Measurements from ENCODE around the gene DEPDC5.
A peak's percentile ranks its signal among the peaks of the same experiment; 100 is the strongest.

Gene DEPDC5

GRCh38 chr22:31942091-31942490, 188.3 kb downstream of the DEPDC5 start:
- H3K27ac ChIP-seq (ENCODE audit: low read depth, low read length) = no peak overlapping the region
- H3K36me3 ChIP-seq (ENCODE audit: insufficient read depth, low read length) = peaks cover 12% of the 10 kb centered on the region
- 94% methylated on average over 5 of the region's 5 CpGs for WGBS
- H3K9ac ChIP-seq (ENCODE audit: low read depth, low read length) = no peak overlapping the region
- peaks cover 19% of the 10 kb centered on the region for H3K4me1 ChIP-seq (ENCODE audit: insufficient read depth, low read length)
- no peaks in the 10 kb centered on the region for H3K9me3 ChIP-seq (ENCODE audit: insufficient read depth, low read depth, low read length)
- H3K27me3 ChIP-seq (ENCODE audit: insufficient read depth, low read length) = no peaks in the 10 kb centered on the region
- H3K4me3 ChIP-seq (ENCODE audit: low read length) = no peak overlapping the region

- Histone ChIP-seq H3K4me3 (ENCODE audit: low read length) (peak overlapping the region; percentile 99), H3K27me3 (ENCODE audit: insufficient read depth, low read length) (no peaks in the 10 kb centered on the region), H3K9ac (ENCODE audit: low read depth, low read length) (peak overlapping the region; percentile 89), H3K4me1 (ENCODE audit: insufficient read depth, low read length) (peaks cover 20% of the 10 kb centered on the region), H3K27ac (ENCODE audit: low read depth, low read length) (peak overlapping the region; percentile 92), H3K36me3 (ENCODE audit: insufficient read depth, low read length) (peaks cover 25% of the 10 kb centered on the region), H3K9me3 (ENCODE audit: insufficient read depth, low read depth, low read length) (no peaks in the 10 kb centered on the region)
- 44% methylated on average over 15 of the region's 15 CpGs for WGBS
These were observed 189.6 kb downstream of the DEPDC5 start for GRCh38 chr22:31943206-31943977.

- Histone ChIP-seq H3K9ac (ENCODE audit: low read depth, low read length) (peak within 1 kb of the TSS; percentile 98), H3K27me3 (ENCODE audit: insufficient read depth, low read length) (no peaks in the 10 kb centered on the region), H3K27ac (ENCODE audit: low read depth, low read length) (peak within 1 kb of the TSS; percentile 98), H3K9me3 (ENCODE audit: insufficient read depth, low read depth, low read length) (no peaks in the 10 kb centered on the region), H3K36me3 (ENCODE audit: insufficient read depth, low read length) (peaks cover 33% of the 10 kb centered on the region), H3K4me3 (ENCODE audit: low read length) (peak within 1 kb of the TSS; percentile 99), H3K4me1 (ENCODE audit: insufficient read depth, low read length) (peaks cover 20% of the 10 kb centered on the region)
- under 1% methylated on average over 86 of the region's 86 CpGs for WGBS
These were observed 190.3 kb downstream of the DEPDC5 start, which contains the start of gene YWHAH for GRCh38 chr22:31943978-31944699. Gene YWHAH, plus strand, starts transcription at chr22:31944535. Its CDS starts 199 bp downstream, at chr22:31944734.

- Histone ChIP-seq H3K4me1 (ENCODE audit: insufficient read depth, low read length) (peaks cover 20% of the 10 kb centered on the region), H3K9ac (ENCODE audit: low read depth, low read length) (peak overlapping the region; percentile 98), H3K27ac (ENCODE audit: low read depth, low read length) (peak overlapping the region; percentile 98), H3K9me3 (ENCODE audit: insufficient read depth, low read depth, low read length) (no peaks in the 10 kb centered on the region), H3K27me3 (ENCODE audit: insufficient read depth, low read length) (no peaks in the 10 kb centered on the region), H3K4me3 (ENCODE audit: low read length) (peak overlapping the region; percentile 99), H3K36me3 (ENCODE audit: insufficient read depth, low read length) (peaks cover 40% of the 10 kb centered on the region)
- WGBS = under 1% methylated on average over 76 of the region's 76 CpGs
These were observed 191.1 kb downstream of the DEPDC5 start for GRCh38 chr22:31944700-31945442.

- peak overlapping the region; percentile 98 for H3K27ac ChIP-seq (ENCODE audit: low read depth, low read length)
- H3K9ac ChIP-seq (ENCODE audit: low read depth, low read length) = peak overlapping the region; percentile 98
- peak overlapping the region; percentile 99 for H3K4me3 ChIP-seq (ENCODE audit: low read length)
- no peaks in the 10 kb centered on the region for H3K9me3 ChIP-seq (ENCODE audit: insufficient read depth, low read depth, low read length)
- H3K36me3 ChIP-seq (ENCODE audit: insufficient read depth, low read length) = peaks cover 46% of the 10 kb centered on the region
- WGBS = 2% methylated on average over 15 of the region's 15 CpGs
- peaks cover 20% of the 10 kb centered on the region for H3K4me1 ChIP-seq (ENCODE audit: insufficient read depth, low read length)
- H3K27me3 ChIP-seq (ENCODE audit: insufficient read depth, low read length) = no peaks in the 10 kb centered on the region
These were observed 191.6 kb downstream of the DEPDC5 start for GRCh38 chr22:31945443-31945855.

- Histone ChIP-seq H3K4me3 (ENCODE audit: low read length) (peak overlapping the region; percentile 99), H3K9ac (ENCODE audit: low read depth, low read length) (peak overlapping the region; percentile 98), H3K4me1 (ENCODE audit: insufficient read depth, low read length) (peaks cover 20% of the 10 kb centered on the region), H3K27ac (ENCODE audit: low read depth, low read length) (no peak overlapping the region), H3K27me3 (ENCODE audit: insufficient read depth, low read length) (no peaks in the 10 kb centered on the region), H3K36me3 (ENCODE audit: insufficient read depth, low read length) (peaks cover 53% of the 10 kb centered on the region), H3K9me3 (ENCODE audit: insufficient read depth, low read depth, low read length) (no peaks in the 10 kb centered on the region)
- WGBS = 24% methylated on average over 8 of the region's 8 CpGs
These were observed 192.3 kb downstream of the DEPDC5 start for GRCh38 chr22:31945971-31946680.

GRCh38 chr22:31947296-31947695, 193.5 kb downstream of the DEPDC5 start:
- H3K4me1 ChIP-seq (ENCODE audit: insufficient read depth, low read length) = peaks cover 27% of the 10 kb centered on the region
- no peaks in the 10 kb centered on the region for H3K27me3 ChIP-seq (ENCODE audit: insufficient read depth, low read length)
- WGBS = 87% methylated on average over 2 of the region's 2 CpGs
- peak overlapping the region; percentile 99; the same call in 1 of the 2 replicates for H3K4me3 ChIP-seq (ENCODE audit: low read length)
- 0 out of 2 replicates have a peak overlapping the region, but pooled peaks have one; percentile 14 for H3K9ac ChIP-seq (ENCODE audit: low read depth, low read length)
- H3K9me3 ChIP-seq (ENCODE audit: insufficient read depth, low read depth, low read length) = no peaks in the 10 kb centered on the region
- peaks cover 64% of the 10 kb centered on the region for H3K36me3 ChIP-seq (ENCODE audit: insufficient read depth, low read length)
- H3K27ac ChIP-seq (ENCODE audit: low read depth, low read length) = no peak overlapping the region

- Histone ChIP-seq H3K27me3 (ENCODE audit: insufficient read depth, low read length) (no peaks in the 10 kb centered on the region), H3K27ac (ENCODE audit: low read depth, low read length) (no peak overlapping the region), H3K4me1 (ENCODE audit: insufficient read depth, low read length) (peaks cover 34% of the 10 kb centered on the region), H3K9me3 (ENCODE audit: insufficient read depth, low read depth, low read length) (no peaks in the 10 kb centered on the region), H3K4me3 (ENCODE audit: low read length) (no peak overlapping the region), H3K9ac (ENCODE audit: low read depth, low read length) (no peak overlapping the region), H3K36me3 (ENCODE audit: insufficient read depth, low read length) (peaks cover 71% of the 10 kb centered on the region)
- 98% methylated on average over 7 of the region's 8 CpGs for WGBS
These were observed 194.2 kb downstream of the DEPDC5 start for GRCh38 chr22:31948002-31948401.

GRCh38 chr22:31950226-31950625, 196.4 kb downstream of the DEPDC5 start:
- H3K36me3 ChIP-seq (ENCODE audit: insufficient read depth, low read length) = peaks cover 89% of the 10 kb centered on the region
- H3K27ac ChIP-seq (ENCODE audit: low read depth, low read length) = no peak overlapping the region; the same call in 1 of the 2 replicates
- WGBS = 82% methylated on average over 4 of the region's 4 CpGs

GRCh38 chr22:31951194-31952093, 197.6 kb downstream of the DEPDC5 start:
- Histone ChIP-seq H3K27me3 (ENCODE audit: insufficient read depth, low read length) (no peaks in the 10 kb centered on the region), H3K4me1 (ENCODE audit: insufficient read depth, low read length) (peaks cover 26% of the 10 kb centered on the region), H3K4me3 (ENCODE audit: low read length) (no peak overlapping the region), H3K36me3 (ENCODE audit: insufficient read depth, low read length) (peaks cover 91% of the 10 kb centered on the region), H3K9ac (ENCODE audit: low read depth, low read length) (no peak overlapping the region), H3K27ac (ENCODE audit: low read depth, low read length) (peak overlapping the region; percentile 45; the same call in 1 of the 2 replicates), H3K9me3 (ENCODE audit: insufficient read depth, low read depth, low read length) (no peaks in the 10 kb centered on the region)
- 88% methylated on average over 7 of the region's 8 CpGs for WGBS

More at GRCh38 chr22:31950226-31950625, 196.4 kb downstream of the DEPDC5 start:
- no peak overlapping the region for H3K4me3 ChIP-seq (ENCODE audit: low read length)
- no peak overlapping the region for H3K9ac ChIP-seq (ENCODE audit: low read depth, low read length)
- H3K27me3 ChIP-seq (ENCODE audit: insufficient read depth, low read length) = no peaks in the 10 kb centered on the region
- peaks cover 35% of the 10 kb centered on the region for H3K4me1 ChIP-seq (ENCODE audit: insufficient read depth, low read length)
- no peaks in the 10 kb centered on the region for H3K9me3 ChIP-seq (ENCODE audit: insufficient read depth, low read depth, low read length)
